WTC11 (cell line): ENCODE measurements around the gene SNX25. TPM values are rescaled to one million over a fixed set of nuclear protein-coding genes. Genes with fewer than 3 reads are reported as not detected.

Experiments
- ATAC-seq: fragments of 200-7000 bp; cut with Tn5 transposase; 2 replicates; pipeline ENCODE4 v1.10.0; 2021; ENCODE audit warnings: mild to moderate bottlenecking, moderate library complexity
- CTCF ChIA-PET: fragments of 300-600 bp; sonication (Branson Sonifier 250); formaldehyde crosslinking; loops from one replicate; lab custom pipeline; 2021; ENCODE audit warnings: antibody characterized with exemption; lab: Charles Lee
- POLR2A ChIA-PET: fragments of 350-600 bp; sonication (Branson Sonifier 250); formaldehyde crosslinking; loops from one replicate; lab custom pipeline; 2021; ENCODE audit warnings: antibody characterized with exemption; lab: Charles Lee
- DNase-seq: peaks from one replicate; pipeline ENCODE4 v3.0.0; 2021; ENCODE audit warnings: low spot score
- H3K27ac Mint-ChIP-seq: 2 replicates; pipeline ENCODE4 v1.8.0; 2021; ENCODE audit warnings: mixed read lengths
- H3K27me3 Mint-ChIP-seq: 2 replicates; pipeline ENCODE4 v1.8.0; 2021; ENCODE audit warnings: low read depth, mild to moderate bottlenecking, moderate library complexity, mixed read lengths
- H3K36me3 Mint-ChIP-seq: 2 replicates; pipeline ENCODE4 v1.8.0; 2021; ENCODE audit warnings: mixed read lengths
- H3K4me1 Mint-ChIP-seq: 2 replicates; pipeline ENCODE4 v1.8.0; 2022; ENCODE audit warnings: mixed read lengths
- H3K4me3 Mint-ChIP-seq: 2 replicates; pipeline ENCODE4 v1.8.0; 2021; ENCODE audit warnings: mild to moderate bottlenecking, moderate library complexity, mixed read lengths
- H3K9me3 Mint-ChIP-seq: 2 replicates; pipeline ENCODE4 v1.8.0; 2021; ENCODE audit warnings: mixed read lengths
- ATF1 ChIP-seq: sonication (generic); formaldehyde crosslinking; IDR thresholded peaks from 2 replicates; pipeline ENCODE4 v1.8.1; 2023; ENCODE audit warnings: mild to moderate bottlenecking, moderate library complexity, missing genetic modification reagents
- CREB1 ChIP-seq: sonication (generic); formaldehyde crosslinking; IDR thresholded peaks from 2 replicates; pipeline ENCODE4 v1.8.0; 2023; ENCODE audit warnings: mild to moderate bottlenecking, missing genetic modification reagents
- ERG ChIP-seq: fragments of 250-450 bp; sonication (Bioruptor Pico); IDR thresholded peaks from 2 replicates; pipeline ENCODE4 v1.8.0; 2021; ENCODE audit warnings: mild to moderate bottlenecking
- ETV6 ChIP-seq: sonication (generic); formaldehyde crosslinking; IDR thresholded peaks from 2 replicates; pipeline ENCODE4 v1.8.1; 2022; ENCODE audit warnings: mild to moderate bottlenecking, missing genetic modification reagents
- FOXJ3 ChIP-seq: sonication (generic); formaldehyde crosslinking; IDR thresholded peaks from 2 replicates; pipeline ENCODE4 v1.9.0; 2021; ENCODE audit warnings: missing genetic modification reagents, mild to moderate bottlenecking, borderline replicate concordance
- FOXP4 ChIP-seq: sonication (generic); formaldehyde crosslinking; IDR thresholded peaks from 2 replicates; pipeline ENCODE4 v1.8.0; 2022; ENCODE audit warnings: mild to moderate bottlenecking, missing genetic modification reagents
- GTF2I ChIP-seq: fragments of 250-450 bp; sonication (Bioruptor Pico); conservative IDR thresholded peaks from 2 replicates; pipeline ENCODE4 v1.4.0; 2021; ENCODE audit warnings: mild to moderate bottlenecking
- HMGA2 ChIP-seq: fragments of 250-450 bp; sonication (Bioruptor Pico); IDR thresholded peaks from 2 replicates; pipeline ENCODE4 v1.4.0; 2021; ENCODE audit warnings: mild to moderate bottlenecking, moderate library complexity
- IRF2 ChIP-seq: sonication (generic); formaldehyde crosslinking; IDR thresholded peaks from 2 replicates; pipeline ENCODE4 v1.8.0; 2022; ENCODE audit warnings: low read depth, missing genetic modification reagents, borderline replicate concordance
- JAZF1 ChIP-seq: fragments of 250-450 bp; sonication (Bioruptor Pico); IDR thresholded peaks from 2 replicates; pipeline ENCODE4 v1.9.0; 2021; ENCODE audit warnings: moderate library complexity, mild to moderate bottlenecking, inconsistent platforms
- KAT7 ChIP-seq: sonication (generic); formaldehyde crosslinking; IDR thresholded peaks from 2 replicates; pipeline ENCODE4 v1.8.1; 2023; ENCODE audit warnings: missing genetic modification reagents, mild to moderate bottlenecking, borderline replicate concordance
- MXD4 ChIP-seq: fragments of 250-450 bp; sonication (Bioruptor Pico); IDR thresholded peaks from 2 replicates; pipeline ENCODE4 v1.8.0; 2021; ENCODE audit warnings: mild to moderate bottlenecking, moderate library complexity, borderline replicate concordance
- NFATC4 ChIP-seq: fragments of 250-450 bp; sonication (Bioruptor Pico); IDR thresholded peaks from 2 replicates; pipeline ENCODE4 v1.9.0; 2021; ENCODE audit warnings: mild to moderate bottlenecking
- NFE2L1 ChIP-seq: sonication (generic); formaldehyde crosslinking; IDR thresholded peaks from 2 replicates; pipeline ENCODE4 v1.8.1; 2023; ENCODE audit warnings: missing genetic modification reagents
- PRDM15 ChIP-seq: sonication (generic); formaldehyde crosslinking; IDR thresholded peaks from 2 replicates; pipeline ENCODE4 v1.8.0; 2022; ENCODE audit warnings: missing genetic modification reagents
- PREB ChIP-seq: sonication (generic); formaldehyde crosslinking; IDR thresholded peaks from 2 replicates; pipeline ENCODE4 v1.8.1; 2022; ENCODE audit warnings: mild to moderate bottlenecking, missing genetic modification reagents, moderate library complexity, borderline replicate concordance
- PRRX2 ChIP-seq: fragments of 250-450 bp; sonication (Bioruptor Pico); IDR thresholded peaks from 2 replicates; pipeline ENCODE4 v1.8.0; 2021; ENCODE audit warnings: mild to moderate bottlenecking
- SMAD3 ChIP-seq: sonication (generic); formaldehyde crosslinking; IDR thresholded peaks from 2 replicates; pipeline ENCODE4 v1.8.0; 2022; ENCODE audit warnings: missing genetic modification reagents, mild to moderate bottlenecking, borderline replicate concordance
- SMAD4 ChIP-seq: sonication (generic); formaldehyde crosslinking; IDR thresholded peaks from 2 replicates; pipeline ENCODE4 v1.8.0; 2022; ENCODE audit warnings: mild to moderate bottlenecking, missing genetic modification reagents
- ZBTB43 ChIP-seq: sonication (generic); formaldehyde crosslinking; IDR thresholded peaks from 2 replicates; pipeline ENCODE4 v1.8.1; 2023; ENCODE audit warnings: mild to moderate bottlenecking, missing genetic modification reagents
- ZNF121 ChIP-seq: sonication (generic); formaldehyde crosslinking; IDR thresholded peaks from 2 replicates; pipeline ENCODE4 v1.8.0; 2023; ENCODE audit warnings: missing genetic modification reagents
- ZNF219 ChIP-seq: sonication (generic); formaldehyde crosslinking; IDR thresholded peaks from 2 replicates; pipeline ENCODE4 v1.8.0; 2023; ENCODE audit warnings: missing genetic modification reagents, mild to moderate bottlenecking, borderline replicate concordance
- ZNF396 ChIP-seq: fragments of 250-450 bp; sonication (Bioruptor Pico); IDR thresholded peaks from 2 replicates; pipeline ENCODE4 v1.8.0; 2021; ENCODE audit warnings: mild to moderate bottlenecking, moderate library complexity, borderline replicate concordance
- ZNF416 ChIP-seq: fragments of 250-450 bp; sonication (Bioruptor Pico); IDR thresholded peaks from 2 replicates; pipeline ENCODE4 v1.9.0; 2021; ENCODE audit warnings: mild to moderate bottlenecking, inconsistent platforms
- ZSCAN18 ChIP-seq: fragments of 250-450 bp; sonication (Bioruptor Pico); IDR thresholded peaks from 2 replicates; pipeline ENCODE4 v2.1.2; 2022; ENCODE audit warnings: mild to moderate bottlenecking, moderate library complexity
- total RNA-seq: library from RNA; stranded (reverse); gene quantifications from 3 replicates; pipeline ENCODE4 v1.2.3, GENCODE V29; 2021

SNX25 gene
- total RNA-seq, 1 experiment from 2014 or later, result 16.9 TPM

- no peak for TF ChIP-seq FOXP4 (CRISPR knock-in tag)
- TF ChIP-seq MXD4 (CRISPR knock-in tag), result no peak
- no peak for TF ChIP-seq HMGA2
- TF ChIP-seq PREB, result no peak
- no peak for TF ChIP-seq NFATC4 (CRISPR knock-in tag)
- TF ChIP-seq CREB1, result no peak
- TF ChIP-seq ETV6 (CRISPR knock-in tag), result no peak
- no peak for TF ChIP-seq ERG (CRISPR knock-in tag)
- no peak for TF ChIP-seq IRF2 (CRISPR knock-in tag)
- no peak for TF ChIP-seq SMAD4 (CRISPR knock-in tag)
- no peak for TF ChIP-seq ZNF396 (CRISPR knock-in tag)
- no peak for TF ChIP-seq PRDM15 (CRISPR knock-in tag)
Observed at GRCh38 chr4:185332575-185333464, 123.4 kb downstream of the SNX25 start (continued).

- peaks cover 31% of the 10 kb centered on the region for H3K36me3 Mint-ChIP-seq
- ChIA-PET CTCF (no interaction called here), POLR2A (interaction anchor here (0.7 kb wide), 1 partner anchor 192 kb away, joined by 3 read pairs; no protein-coding TSS in a partner anchor)
- ATAC-seq, result no peak
- no peaks in the 10 kb centered on the region; the same call in 1 of the 2 replicates for H3K27me3 Mint-ChIP-seq
- H3K4me3 Mint-ChIP-seq, result no peak overlapping the region
- H3K27ac Mint-ChIP-seq, result no peak overlapping the region
- peaks cover 20% of the 10 kb centered on the region for H3K4me1 Mint-ChIP-seq
- no peak for DNase-seq
- H3K9me3 Mint-ChIP-seq, result peaks cover 25% of the 10 kb centered on the region
- no peak for TF ChIP-seq SMAD3
- TF ChIP-seq NFE2L1 (CRISPR knock-in tag), result no peak
- TF ChIP-seq ZNF121, result no peak
- no peak for TF ChIP-seq ZNF416 (CRISPR knock-in tag)
- TF ChIP-seq KAT7 (CRISPR knock-in tag), result no peak
- TF ChIP-seq GTF2I (CRISPR knock-in tag), result no peak
- TF ChIP-seq PRRX2, result no peak
- no peak for TF ChIP-seq ATF1 (CRISPR knock-in tag)
- TF ChIP-seq ZNF219 (CRISPR knock-in tag), result no peak
- no peak for TF ChIP-seq JAZF1 (CRISPR knock-in tag)
- TF ChIP-seq ZBTB43 (CRISPR knock-in tag), result no peak
- no peak for TF ChIP-seq ZSCAN18 (CRISPR knock-in tag)
- TF ChIP-seq ZNF396 (CRISPR knock-in tag), result no peak
- no peak for TF ChIP-seq FOXJ3 (CRISPR knock-in tag)
Observed at GRCh38 chr4:185334326-185334725, 124.9 kb downstream of the SNX25 start.
